AG08395 (cell line): ENCODE measurements around the gene PCBD2.
"Not testable (repeated sequence)": the region's sequence is repeated elsewhere in the genome, so short reads cannot be mapped to it uniquely, and the experiment has no call there.

Experiments
- DNase-seq: peaks from one replicate; pipeline ENCODE4 v3.0.0; 2012; ENCODE audit warnings: mixed read lengths, low spot score

PCBD2 gene

DNA sequence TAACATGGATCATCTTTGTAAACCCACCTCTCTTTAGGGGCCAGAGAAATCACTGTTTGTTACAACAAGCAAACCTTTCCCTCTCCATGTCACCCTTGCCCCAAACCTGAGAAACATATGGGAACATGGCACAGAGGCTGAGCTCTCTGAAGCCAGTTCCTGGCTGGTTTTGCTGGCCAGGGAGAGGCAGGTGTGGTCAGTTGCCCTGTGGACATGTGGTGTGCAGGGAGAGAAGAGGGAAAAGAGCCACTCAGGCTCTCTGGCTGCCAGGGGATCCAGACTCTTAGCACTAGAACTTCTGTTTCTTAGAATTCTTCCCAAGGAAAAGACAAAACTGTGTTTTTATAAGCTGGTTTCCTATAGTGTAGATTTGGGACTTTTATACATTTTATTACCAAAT is 58.2 kb downstream of the PCBD2 start:
- no peak for DNase-seq

DNA sequence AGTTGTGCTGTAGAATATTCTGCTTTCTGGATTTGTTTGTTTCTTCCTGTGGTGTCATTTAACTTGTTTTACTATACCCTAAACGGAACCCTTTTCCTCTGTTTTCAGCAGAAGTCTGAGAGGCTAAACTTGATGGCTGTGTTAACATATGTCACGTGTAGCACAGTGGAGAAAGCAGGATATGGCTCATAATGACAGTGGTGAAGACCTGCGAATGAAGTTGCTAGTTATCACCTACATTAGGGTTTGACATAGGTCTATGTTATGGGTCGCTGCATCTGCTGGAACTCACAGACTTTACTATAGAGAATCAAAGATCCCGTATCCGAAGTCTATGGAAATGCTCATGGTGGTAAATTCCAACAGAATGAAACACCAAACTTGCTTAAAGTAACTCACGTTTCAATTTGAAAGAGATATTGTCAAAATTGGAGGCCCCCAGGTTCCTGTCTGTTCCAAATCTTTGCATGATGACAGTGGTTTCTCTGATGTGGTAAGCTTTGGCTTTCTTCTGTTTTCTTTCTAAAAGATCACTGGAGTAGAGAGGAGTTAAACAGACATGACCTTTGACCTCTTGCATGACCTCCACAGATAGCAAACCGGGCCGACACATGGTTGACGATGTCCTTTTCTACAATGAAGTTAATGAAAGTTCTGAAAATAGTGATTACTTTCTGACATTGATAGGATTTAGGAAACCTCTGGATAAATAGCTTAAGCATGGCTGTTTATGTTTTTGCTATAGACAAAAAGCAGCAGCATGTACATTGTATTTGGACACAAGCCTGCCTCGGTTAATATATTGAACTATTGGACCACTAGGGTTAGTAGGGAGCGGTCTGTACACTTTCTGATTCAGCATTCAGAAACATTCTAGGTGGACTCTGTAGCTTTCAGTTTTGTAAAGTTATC is 59.7 kb downstream of the PCBD2 start:
- no peak for DNase-seq

DNA sequence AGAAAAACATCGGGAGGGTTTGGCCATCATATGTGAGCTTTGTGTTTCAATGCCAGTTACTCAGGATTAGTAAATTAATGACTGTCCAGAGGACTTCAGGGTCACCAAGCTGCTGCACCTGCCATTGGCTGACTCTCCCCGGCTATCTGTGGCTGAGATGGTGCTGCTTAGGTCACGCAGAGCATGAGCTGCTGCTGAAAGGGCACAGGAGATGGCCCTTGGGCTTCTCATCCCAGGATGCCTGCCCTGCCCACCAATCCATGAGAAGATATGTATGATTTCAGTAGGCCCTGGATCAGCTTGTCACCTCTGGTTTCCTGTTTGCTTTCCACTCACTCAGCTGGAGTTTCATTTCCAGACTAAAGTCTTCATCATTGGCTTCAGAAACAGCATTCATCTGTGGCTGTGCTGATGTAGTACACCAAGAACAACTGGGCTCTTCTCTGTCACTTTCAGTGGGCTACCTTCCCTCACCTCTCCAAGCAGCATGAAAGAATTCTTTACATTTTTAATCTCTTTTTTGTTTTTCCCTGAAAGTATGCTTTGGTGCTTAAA is 60.4 kb downstream of the PCBD2 start:
- DNase-seq, result no peak

DNA sequence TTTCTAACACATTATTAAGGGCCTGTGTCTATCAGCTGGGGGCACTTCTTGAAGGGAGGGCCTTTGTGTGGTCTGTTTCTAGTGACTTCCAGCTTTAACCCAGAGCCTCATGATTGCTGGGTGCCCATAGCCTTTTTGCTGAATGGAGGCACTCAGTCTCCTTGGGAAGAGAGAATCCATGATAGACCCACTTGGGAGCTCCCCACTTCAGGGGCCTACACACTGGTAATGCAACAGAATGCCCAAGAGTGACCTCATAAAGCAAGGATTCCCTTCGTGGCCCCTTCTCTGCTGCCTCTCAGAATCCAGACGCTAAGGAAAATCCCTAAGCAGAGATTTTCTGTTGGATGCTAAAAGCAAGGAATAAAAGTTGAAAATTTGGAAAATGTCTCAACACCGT is 62.7 kb downstream of the PCBD2 start, which contains the start of gene CATSPER3:
Gene CATSPER3, plus strand, starts transcription at position 301 of the 400 bp plus-strand sequence. Its CDS starts 85 bp downstream, at position 386.
- DNase-seq, result no peak

DNA sequence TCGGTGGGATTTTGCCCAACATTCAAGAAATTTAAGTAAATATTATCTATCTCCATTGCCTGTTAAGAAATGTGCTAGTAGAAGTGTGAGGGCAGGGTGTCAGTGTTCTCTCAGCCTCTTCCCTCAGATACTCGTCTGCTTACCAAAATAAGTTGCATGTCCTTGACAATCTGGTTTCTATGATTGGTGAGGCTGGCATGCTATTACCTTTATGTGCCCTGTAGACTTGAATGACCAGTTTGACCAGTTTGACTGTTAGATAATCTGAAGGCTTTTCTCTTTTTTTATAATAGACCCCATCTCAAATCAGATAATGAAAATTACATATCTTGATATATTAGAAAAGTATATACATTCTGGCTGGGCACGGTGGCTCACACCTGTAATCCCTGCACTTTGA is 63.1 kb downstream of the PCBD2 start:
- DNase-seq, result no peak

DNA sequence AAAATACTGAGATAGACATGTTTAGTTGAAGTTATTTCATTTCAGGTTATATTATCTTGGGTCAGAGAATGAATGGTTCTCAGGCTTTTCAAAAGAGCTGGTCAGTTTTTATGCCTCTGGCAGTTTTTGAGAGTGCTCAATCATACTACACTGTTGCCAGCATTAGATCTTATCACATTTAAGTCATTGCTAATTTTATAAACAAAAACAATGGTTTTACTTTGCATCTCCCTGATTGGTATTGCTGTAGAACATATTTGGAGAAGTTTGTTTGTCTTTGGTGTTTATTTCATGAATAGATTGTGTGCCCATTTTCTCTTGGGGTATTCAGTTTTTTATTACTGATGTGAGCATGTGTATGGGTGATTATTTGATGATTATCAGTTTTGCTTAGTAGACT is 64.2 kb downstream of the PCBD2 start:
- DNase-seq, result no peak

DNA sequence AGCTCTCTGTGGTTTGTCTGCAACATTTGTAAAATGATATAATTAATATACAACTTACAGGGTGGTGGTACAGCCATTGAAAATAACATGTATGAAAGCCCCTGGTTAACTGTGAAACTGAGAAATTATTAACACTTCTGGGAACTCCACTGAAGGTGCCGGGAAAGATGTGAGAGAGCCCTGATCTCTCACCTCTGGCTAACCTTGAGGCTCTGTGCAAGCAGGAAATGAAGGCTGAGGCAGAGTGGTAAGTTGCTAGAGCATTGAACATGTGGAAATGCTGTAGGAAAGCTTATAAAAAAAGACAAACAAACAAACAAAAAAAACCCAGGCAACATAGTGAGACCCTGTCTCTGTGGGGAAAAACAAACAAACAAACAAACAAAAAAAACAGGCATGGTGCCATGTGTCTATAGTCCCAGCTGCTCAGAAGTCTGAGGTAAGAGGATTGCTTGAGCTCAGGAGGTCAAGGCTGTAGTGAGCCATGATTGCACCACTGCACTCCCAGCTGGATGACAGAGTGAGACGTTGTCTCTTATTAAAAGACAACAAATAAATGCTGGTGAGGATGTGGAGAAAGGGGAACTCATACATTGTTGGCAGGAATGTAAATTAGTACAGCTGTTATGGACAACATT is 70.3 kb downstream of the PCBD2 start:
- no peak for DNase-seq

DNA sequence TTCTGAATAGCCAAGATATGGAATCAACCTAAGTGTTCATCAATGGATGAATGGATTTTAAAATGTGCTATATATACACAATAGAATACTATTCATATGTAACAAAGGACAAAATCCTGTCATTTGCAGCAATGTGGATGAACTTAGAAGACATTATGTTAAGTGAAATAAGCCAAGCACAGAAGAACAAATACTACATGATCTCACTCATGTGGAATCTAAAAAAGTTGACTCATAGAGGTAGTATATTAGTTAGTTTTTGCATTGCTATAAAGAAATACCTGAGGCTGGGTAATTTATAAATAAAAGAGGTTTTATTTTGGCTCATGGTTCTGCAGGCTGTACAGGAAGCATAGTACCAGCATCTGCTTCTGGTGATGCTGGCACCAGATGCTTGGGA is 70.9 kb downstream of the PCBD2 start:
- no peak for DNase-seq

DNA sequence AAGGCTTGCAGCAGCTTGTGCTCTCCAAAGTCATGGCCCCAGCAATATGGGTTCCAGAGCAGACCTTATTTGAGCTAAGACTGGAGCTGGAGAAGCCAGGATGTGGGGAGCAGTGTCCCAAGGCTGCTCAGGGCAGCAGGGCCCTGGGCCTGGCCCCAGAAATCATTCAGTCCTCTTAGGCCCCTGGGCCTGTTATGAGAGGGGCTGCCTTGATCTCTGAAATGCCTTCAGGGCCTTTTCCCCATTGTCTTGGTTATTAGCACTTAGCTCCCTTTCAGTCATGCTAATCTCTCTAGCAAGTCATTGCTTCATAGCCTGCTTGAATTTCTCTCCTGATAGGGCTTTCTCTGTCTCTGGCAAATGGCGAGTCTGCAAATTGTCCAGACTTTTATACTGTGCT is 71.9 kb downstream of the PCBD2 start:
- no peak for DNase-seq

DNA sequence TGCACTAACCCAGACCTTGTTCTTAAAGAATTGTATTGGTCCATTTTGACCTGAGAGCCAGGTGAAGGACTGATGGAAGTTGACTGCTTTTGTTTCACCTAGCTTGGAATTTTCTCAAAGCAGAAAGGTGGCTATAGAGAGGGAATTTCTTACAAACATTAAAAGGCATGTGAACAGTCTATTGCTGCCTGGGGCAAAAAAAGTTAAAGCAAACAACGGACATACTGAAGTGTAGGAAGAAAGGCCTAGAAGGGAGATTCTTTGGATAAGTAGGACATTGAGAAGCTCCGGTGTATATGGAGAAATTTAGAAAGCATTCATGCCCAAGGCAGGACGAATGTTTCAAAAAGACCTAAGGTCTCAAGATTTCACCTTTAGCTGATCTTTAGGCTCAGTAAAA is 74.5 kb downstream of the PCBD2 start:
- DNase-seq, result no peak

DNA sequence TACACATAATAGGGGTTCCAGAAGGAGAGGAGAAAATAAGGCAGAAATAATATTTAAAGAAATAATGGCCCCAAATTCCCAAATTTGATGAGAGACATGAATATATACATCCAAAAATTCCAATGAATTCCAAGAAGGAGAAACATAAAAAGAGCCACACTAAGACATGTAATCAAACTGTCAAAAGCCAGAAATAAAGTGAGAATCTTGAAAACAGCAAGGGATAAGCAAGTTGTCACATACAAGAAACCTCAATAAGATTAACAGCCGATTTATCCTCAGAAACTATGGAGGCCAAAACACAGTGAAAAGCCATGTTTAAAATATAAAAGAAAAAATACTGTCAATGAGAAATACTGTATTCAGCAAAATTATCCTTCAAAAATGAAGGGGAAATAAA is 77.3 kb downstream of the PCBD2 start:
- DNase-seq, result no peak

DNA sequence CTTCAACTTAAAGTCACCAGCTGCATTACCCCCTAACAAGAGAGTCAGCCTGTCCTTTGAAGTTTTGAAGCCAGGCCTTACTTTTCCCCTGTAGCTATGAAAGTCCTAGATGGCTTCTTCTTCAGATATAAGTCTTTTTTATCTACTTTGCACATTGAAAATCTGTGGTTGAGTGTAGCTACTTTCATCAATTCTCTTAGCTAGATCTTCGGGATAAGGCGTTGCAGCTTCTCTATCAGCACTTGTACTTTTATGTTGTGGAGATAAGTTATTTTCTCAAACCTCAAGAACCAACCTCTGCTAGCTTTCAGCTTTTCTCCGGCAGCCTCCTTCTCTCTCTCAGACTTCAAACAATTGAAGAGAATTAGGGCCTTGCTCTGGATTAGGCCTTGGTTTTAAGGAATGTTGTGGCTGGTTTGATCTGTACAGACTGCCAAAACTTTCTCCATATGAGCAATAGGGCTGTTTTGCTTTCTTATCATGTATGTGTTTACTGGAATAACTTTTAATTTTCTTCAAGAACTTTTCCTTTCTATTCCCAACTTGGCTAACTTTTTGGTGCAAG is 84.4 kb downstream of the PCBD2 start:
- DNase-seq, result peak; percentile 30

DNA sequence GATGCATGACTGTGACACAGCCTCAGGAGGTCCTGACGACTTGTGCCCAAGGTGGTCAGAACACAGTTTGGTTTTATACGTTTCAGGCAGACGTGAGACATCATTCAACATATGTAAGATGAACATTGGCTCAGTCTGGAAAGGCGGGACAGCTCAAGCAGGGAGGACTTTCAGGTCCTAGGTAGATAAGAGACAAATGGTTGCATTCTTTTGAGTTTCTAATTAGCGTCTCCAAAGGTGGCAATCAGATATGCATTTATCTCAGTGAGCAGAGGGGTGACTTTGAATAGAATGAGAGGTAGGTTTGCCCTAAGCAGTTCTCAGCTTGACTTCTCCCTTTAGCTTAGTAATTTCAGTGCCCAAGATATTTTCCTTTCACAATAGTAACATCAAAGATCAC is 85.3 kb downstream of the PCBD2 start:
- DNase-seq, result not testable (repeated sequence)

DNA sequence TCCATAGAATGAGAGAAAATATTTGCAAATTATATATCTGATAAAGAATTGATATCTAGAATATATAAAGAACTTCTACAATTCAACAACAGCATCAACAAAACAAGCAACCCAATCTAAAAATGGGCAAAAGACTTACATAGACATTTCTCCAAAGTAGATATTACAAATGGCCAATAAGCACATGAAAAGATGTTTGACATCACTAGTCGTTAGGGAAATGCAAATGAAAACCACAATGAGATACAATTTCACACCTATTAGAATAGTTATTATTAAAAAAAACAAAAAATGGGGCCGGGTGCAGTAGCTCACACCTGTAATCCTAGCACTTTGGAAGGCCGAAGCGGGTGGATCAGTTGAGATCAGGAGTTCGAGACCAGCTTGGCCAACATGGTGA is 87.2 kb downstream of the PCBD2 start:
- DNase-seq, result no peak

DNA sequence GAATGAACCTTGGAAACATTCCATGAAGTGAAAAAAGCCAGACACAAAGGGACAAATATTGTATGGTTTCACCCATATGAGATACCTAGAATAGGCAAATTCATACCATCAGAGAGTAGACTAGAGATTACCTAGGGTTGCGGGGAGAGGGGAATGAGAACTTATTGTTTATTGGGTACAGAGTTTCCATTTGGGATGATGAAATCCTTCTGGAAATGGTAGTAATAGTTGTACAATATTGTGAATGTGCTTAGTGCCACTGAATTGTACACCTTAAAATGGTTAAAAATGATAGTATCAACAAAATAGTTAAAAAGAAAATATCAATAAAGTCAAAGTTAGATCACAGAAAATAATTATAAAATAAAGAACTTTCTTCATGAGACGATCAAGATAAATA is 88.2 kb downstream of the PCBD2 start:
- no peak for DNase-seq

DNA sequence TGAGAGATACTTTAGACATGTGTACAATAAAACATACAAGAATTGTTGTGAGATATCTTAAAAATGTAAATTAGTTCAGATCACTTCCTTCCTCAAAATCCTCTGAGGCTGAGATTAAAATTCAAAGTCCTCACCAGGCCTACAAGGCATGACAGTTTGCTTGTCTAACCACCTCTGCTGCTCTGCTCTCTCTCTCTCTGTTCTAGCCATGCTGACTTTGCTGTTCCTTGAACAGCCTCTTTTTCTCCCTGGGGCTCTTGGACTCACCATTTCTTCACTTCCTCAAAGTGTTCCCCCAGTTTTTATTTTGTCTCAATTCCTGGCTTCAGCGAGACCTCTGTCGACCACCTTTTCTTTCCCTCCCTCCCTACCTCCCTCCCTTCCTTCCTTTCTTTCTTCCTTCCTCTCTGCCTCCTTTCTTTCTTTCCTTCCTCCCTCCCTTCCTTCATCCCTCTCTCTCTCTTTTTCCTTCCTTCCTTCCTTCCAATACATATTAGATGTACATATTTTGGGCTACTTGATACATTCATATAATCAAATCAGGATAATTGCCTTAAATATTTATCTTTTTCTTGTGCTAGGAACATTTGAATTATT is 89.7 kb downstream of the PCBD2 start:
- DNase-seq, result no peak

DNA sequence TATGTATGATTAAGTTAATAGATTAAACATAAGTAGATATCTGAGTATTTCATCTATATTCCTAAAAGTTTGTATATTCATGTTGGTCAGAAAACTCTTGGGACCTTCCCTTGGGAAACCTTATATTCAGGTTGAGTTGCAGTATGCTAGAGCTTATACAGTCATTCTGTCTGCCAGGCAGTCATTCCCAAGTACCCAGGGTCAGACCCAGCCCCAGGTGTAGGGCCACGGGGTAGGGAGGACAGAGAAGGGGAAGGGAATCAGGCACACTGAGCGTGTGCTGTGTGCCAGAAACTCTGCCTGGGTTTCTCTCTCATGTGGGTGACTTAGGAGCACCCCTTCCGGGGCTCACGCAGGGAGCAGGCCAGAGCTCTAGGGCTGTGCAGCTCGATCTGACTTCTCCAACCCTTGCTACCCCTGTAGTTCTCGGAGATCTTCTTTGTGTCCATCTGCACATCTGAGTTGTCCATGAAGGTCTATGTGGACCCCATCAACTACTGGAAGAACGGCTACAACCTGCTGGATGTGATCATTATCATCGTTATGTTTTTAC is 91.0 kb downstream of the PCBD2 start:
- no peak for DNase-seq

DNA sequence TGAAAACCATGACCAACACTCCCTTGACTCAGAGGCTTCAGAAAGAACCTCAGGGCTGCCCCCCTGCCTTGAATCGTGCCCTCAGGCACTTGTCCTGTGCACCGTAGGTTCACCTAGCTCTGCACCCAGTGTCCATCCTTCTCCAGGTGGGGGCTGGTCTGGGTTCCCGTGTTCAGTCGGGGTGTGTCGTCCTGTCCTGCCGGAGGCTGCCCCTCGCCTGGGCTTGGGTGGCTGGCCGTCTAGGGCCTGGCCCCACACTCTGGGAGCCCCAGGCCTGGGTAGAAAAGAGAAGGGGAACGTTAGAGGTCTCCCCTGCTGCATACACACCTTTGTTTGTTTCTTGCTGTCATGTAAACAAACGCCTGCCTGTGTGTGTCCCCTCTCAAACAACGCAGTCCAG is 92.1 kb downstream of the PCBD2 start:
- no peak for DNase-seq

DNA sequence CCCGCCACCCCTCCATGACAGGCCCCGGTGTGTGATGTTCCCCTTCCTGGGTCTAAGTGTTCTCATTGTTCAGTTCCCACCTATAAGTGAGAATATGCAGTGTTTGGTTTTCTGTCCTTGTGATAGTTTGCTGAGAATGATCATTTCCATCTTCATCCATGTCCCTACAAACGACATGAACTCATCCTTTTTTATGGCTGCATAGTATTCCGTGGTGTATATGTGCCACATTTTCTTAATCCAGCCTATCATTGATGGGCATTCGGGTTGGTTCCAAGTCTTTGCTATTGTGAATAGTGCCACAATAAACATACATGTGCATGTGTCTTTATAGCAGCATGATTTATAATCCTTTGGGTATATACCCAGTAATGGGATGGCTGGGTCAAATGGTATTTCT is 93.1 kb downstream of the PCBD2 start:
- not testable (repeated sequence) for DNase-seq

DNA sequence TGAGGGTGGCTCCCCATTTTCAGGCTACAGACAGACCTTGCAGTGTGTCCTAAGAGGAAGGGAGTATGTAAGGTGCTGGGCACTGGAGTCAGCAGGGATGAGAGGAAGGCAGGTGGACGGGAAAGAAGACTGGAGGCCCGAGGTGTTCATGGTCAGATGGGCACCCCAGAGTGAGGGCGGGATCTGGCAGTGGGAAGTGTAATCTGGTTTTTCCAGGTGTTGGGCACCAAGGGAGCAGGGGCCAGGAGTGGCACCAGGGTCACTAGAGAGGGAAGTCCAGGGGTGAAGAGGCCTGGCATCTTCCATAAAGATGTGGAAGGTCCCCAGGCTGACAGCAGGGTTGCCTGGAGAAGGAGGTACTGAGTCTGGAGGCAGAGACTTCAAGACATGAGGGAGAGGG is 99.4 kb downstream of the PCBD2 start:
- peak; percentile 0 for DNase-seq

DNA sequence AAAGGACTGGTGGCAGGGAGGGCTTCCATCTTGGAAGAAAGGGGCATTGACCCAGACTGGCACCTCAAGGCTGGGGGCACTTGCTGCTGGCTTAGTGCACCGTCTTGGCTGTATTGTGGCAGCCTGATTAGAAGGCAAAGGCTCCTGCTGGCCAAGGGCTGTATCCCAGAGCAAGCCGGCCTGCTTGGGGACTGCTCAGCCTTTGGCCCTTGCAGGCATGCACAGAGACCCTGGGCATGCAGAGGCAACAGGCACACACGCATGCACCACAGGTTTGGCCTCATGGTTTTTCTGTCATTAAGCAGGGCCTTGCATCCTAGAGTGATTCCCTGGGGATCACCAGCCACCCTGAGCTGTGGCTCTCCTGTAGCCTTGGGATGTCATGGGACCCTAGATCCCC is 100.1 kb downstream of the PCBD2 start:
- peak; percentile 1 for DNase-seq

DNA sequence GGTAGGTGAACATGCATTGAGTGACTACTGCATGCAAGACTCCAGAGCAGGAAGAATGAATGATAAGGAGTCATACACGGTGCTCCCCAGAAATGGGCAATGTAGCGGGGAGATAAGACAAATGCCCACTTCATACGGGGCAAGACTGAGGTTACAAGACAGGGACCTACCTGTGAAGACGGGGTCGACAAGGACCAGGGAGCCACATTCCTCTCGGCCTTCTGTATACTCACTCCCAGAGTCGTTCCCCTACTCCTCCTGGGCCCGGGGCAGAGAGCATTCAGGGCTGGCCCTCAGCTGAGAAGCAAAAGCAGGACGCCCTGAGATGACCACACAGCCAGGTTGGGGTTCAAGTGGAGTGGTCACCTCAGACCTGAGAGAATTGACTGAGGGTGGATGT is 102.4 kb downstream of the PCBD2 start:
- no peak for DNase-seq
